ENCODE data around the gene ZFP2.
"Not testable (repeated sequence)": the region's sequence is repeated elsewhere in the genome, so short reads cannot be mapped to it uniquely, and the experiment has no call there.

Gene ZFP2

GRCh38 chr5:178872302-178872701 is 23.4 kb upstream of the ZFP2 start:
- no peak overlapping the region for H3K4me3 ChIP-seq (ENCODE audit: low read depth, low read length)
- H3K36me3 ChIP-seq (ENCODE audit: insufficient read depth, low read length) = peaks cover 84% of the 10 kb centered on the region
- H3K79me2 ChIP-seq (ENCODE audit: control insufficient read depth, insufficient read depth, low read length, unreplicated experiment) = peaks cover 4% of the 10 kb centered on the region
- no peaks in the 10 kb centered on the region for H3K27me3 ChIP-seq (ENCODE audit: insufficient read depth, low read length)
- H2AFZ ChIP-seq (ENCODE audit: low read length, unreplicated experiment) = no peak overlapping the region
- H3K27ac ChIP-seq (ENCODE audit: low read depth, low read length) = no peak overlapping the region; the same call in 1 of the 2 replicates
- H3K4me1 ChIP-seq (ENCODE audit: control insufficient read depth, insufficient read depth, low read length, unreplicated experiment) = no peaks in the 10 kb centered on the region

GRCh38 chr5:178883115-178883694 is 12.5 kb upstream of the ZFP2 start:
- peaks cover 89% of the 10 kb centered on the region for H3K36me3 ChIP-seq (ENCODE audit: insufficient read depth, low read length)
- not testable (repeated sequence) for H3K27ac ChIP-seq (ENCODE audit: low read depth, low read length); H2AFZ ChIP-seq (ENCODE audit: low read length, unreplicated experiment); H3K27me3 ChIP-seq (ENCODE audit: insufficient read depth, low read length); H3K4me3 ChIP-seq (ENCODE audit: low read depth, low read length); H3K4me1 ChIP-seq (ENCODE audit: control insufficient read depth, insufficient read depth, low read length, unreplicated experiment); H3K79me2 ChIP-seq (ENCODE audit: control insufficient read depth, insufficient read depth, low read length, unreplicated experiment)

DNA sequence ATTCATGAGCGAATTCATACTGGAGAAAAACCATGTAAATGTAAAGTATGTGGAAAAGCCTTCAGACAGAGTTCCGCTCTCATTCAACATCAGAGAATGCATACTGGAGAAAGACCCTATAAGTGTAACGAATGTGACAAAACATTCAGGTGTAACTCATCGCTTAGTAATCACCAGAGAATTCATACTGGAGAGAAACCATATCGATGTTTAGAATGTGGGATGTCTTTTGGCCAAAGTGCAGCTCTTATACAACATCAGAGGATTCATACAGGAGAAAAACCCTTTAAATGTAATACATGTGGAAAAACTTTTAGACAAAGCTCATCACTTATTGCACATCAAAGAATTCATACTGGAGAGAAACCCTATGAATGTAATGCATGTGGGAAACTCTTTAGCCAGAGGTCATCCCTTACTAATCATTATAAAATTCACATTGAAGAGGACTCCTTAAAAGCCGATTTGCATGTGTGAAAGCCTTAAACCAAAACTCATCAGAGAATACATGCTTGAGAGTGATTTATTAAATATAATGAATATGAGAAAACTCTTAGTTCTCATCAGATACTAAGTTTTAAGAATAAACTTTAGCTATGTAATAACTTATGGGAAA is 11.8 kb upstream of the ZFP2 start:
- Histone ChIP-seq H3K27ac (ENCODE audit: low read depth, low read length) (no peak overlapping the region), H3K4me3 (ENCODE audit: low read depth, low read length) (no peak overlapping the region), H3K36me3 (ENCODE audit: insufficient read depth, low read length) (peaks cover 88% of the 10 kb centered on the region), H2AFZ (ENCODE audit: low read length, unreplicated experiment) (no peak overlapping the region), H3K4me1 (ENCODE audit: control insufficient read depth, insufficient read depth, low read length, unreplicated experiment) (no peaks in the 10 kb centered on the region), H3K79me2 (ENCODE audit: control insufficient read depth, insufficient read depth, low read length, unreplicated experiment) (no peaks in the 10 kb centered on the region), H3K27me3 (ENCODE audit: insufficient read depth, low read length) (no peaks in the 10 kb centered on the region)

GRCh38 chr5:178899289-178899688 is 3.6 kb downstream of the ZFP2 start:
- H3K27ac ChIP-seq (ENCODE audit: low read depth, low read length) = no peak overlapping the region
- H2AFZ ChIP-seq (ENCODE audit: low read length, unreplicated experiment) = no peak overlapping the region
- no peak overlapping the region for H3K4me3 ChIP-seq (ENCODE audit: low read depth, low read length)
- no peaks in the 10 kb centered on the region for H3K27me3 ChIP-seq (ENCODE audit: insufficient read depth, low read length)
- H3K36me3 ChIP-seq (ENCODE audit: insufficient read depth, low read length) = no peaks in the 10 kb centered on the region
- H3K4me1 ChIP-seq (ENCODE audit: control insufficient read depth, insufficient read depth, low read length, unreplicated experiment) = no peaks in the 10 kb centered on the region
- no peaks in the 10 kb centered on the region for H3K79me2 ChIP-seq (ENCODE audit: control insufficient read depth, insufficient read depth, low read length, unreplicated experiment)

DNA sequence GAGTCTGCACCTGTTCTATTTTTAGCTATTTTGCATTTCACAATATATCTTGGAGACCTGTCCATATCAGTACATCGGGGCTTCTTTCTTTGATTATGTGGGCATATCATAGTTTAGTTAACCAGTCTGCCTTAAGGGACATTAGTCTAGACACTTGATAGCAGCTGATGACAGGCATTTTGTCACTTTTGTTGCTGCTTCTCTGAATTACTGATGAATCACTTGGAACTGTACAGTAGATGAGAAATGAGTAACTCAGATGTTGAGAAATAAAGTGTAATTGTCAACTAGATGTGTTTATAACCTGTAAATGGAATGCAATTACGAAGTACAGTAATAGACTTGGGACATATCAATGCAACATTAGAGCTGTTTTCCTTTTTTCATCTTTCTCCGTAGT is 7.1 kb downstream of the ZFP2 start:
- no peaks in the 10 kb centered on the region for H3K27me3 ChIP-seq (ENCODE audit: insufficient read depth, low read length)
- no peak overlapping the region for H3K4me3 ChIP-seq (ENCODE audit: low read depth, low read length)
- no peaks in the 10 kb centered on the region for H3K36me3 ChIP-seq (ENCODE audit: insufficient read depth, low read length)

DNA sequence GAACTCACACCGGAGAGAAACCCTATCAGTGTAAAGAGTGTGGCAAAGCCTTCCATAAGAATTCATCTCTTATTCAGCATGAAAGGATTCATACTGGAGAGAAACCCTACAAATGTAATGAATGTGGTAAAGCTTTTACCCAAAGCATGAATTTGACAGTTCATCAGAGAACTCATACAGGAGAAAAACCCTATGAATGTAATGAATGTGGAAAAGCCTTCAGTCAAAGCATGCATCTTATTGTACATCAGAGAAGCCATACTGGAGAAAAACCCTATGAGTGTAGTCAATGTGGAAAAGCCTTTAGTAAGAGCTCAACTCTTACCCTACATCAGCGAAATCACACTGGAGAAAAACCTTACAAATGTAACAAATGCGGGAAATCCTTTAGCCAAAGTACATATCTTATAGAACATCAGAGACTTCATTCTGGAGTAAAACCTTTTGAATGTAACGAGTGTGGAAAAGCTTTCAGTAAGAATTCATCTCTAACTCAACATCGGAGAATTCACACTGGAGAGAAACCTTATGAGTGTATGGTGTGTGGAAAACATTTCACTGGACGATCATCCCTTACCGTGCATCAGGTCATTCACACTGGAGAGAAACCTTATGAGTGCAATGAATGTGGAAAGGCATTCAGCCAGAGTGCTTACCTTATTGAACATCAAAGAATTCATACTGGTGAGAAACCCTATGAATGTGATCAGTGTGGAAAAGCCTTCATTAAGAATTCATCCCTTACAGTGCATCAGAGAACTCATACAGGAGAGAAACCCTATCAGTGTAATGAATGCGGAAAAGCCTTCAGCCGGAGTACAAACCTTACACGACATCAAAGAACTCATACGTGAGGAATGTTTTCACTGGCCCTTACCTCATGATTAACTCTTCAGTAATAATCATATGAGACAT is 36.4 kb downstream of the ZFP2 start:
- Histone ChIP-seq H3K36me3 (ENCODE audit: insufficient read depth, low read length) (peaks cover 7% of the 10 kb centered on the region; the same call in 1 of the 2 replicates), H3K4me3 (ENCODE audit: low read depth, low read length) (no peak overlapping the region), H3K27ac (ENCODE audit: low read depth, low read length) (no peak overlapping the region), H3K79me2 (ENCODE audit: control insufficient read depth, insufficient read depth, low read length, unreplicated experiment) (no peaks in the 10 kb centered on the region), H3K27me3 (ENCODE audit: insufficient read depth, low read length) (no peaks in the 10 kb centered on the region), H3K4me1 (ENCODE audit: control insufficient read depth, insufficient read depth, low read length, unreplicated experiment) (no peaks in the 10 kb centered on the region), H2AFZ (ENCODE audit: low read length, unreplicated experiment) (no peak overlapping the region)

More for the DNA sequence above, 7.1 kb downstream of the ZFP2 start:
- Histone ChIP-seq H3K27ac (ENCODE audit: low read depth, low read length) (no peak overlapping the region), H3K4me1 (ENCODE audit: control insufficient read depth, insufficient read depth, low read length, unreplicated experiment) (no peaks in the 10 kb centered on the region), H2AFZ (ENCODE audit: low read length, unreplicated experiment) (no peak overlapping the region), H3K79me2 (ENCODE audit: control insufficient read depth, insufficient read depth, low read length, unreplicated experiment) (no peaks in the 10 kb centered on the region)

DNA sequence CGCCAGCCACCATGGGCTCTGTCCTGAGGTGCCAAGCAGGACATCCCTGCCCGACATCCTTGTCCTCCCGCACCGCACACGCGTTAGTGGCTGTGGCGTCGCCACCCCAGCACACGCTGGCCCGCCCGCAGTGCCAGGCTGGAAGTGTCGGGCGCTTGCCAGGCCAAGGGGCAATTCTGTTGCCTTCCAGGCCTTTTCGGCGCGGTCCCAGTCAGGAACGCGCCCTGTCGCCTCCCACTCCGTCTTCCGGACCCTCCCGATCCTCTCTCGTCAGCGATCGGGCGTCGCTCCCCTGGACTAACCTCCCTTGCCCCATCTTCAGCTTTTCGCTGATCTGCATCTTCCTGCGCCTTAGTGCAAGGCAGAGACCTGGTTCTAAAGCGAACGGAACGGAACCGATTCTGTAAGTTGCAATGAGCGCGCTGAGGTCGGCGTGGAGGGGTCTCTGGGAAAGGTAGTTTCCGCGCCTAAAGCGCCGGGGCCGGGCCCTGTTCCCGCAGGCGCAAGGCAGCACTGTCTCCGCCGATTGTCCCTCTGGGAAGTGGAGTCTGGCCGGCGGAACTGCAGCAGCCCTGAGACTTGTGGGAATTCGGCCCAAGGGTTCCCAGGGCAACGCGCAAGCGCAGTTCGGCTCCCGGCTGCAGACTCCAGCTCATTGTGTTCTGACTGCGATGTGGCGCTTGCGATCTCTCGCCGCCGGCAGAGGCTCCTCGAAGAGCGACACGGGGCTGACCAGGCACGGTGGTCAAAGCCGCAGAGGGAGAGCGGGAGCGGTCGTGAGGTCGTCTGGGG is 45.1 kb downstream of the ZFP2 start, which contains the start of gene ZNF454:
Gene ZNF454, plus strand, starts transcription at position 630 of the 792 bp plus-strand sequence. CDS start 1,594 bp downstream, outside the sequence.
- Histone ChIP-seq H3K27ac (ENCODE audit: low read depth, low read length) (peak within 1 kb of the TSS; percentile 65), H3K4me1 (ENCODE audit: control insufficient read depth, insufficient read depth, low read length, unreplicated experiment) (no peaks in the 10 kb centered on the region), H3K4me3 (ENCODE audit: low read depth, low read length) (peak within 1 kb of the TSS; percentile 90), H3K79me2 (ENCODE audit: control insufficient read depth, insufficient read depth, low read length, unreplicated experiment) (peaks cover 11% of the 10 kb centered on the region), H3K27me3 (ENCODE audit: insufficient read depth, low read length) (no peaks in the 10 kb centered on the region), H2AFZ (ENCODE audit: low read length, unreplicated experiment) (peak within 1 kb of the TSS; percentile 88), H3K36me3 (ENCODE audit: insufficient read depth, low read length) (peaks cover 34% of the 10 kb centered on the region)

DNA sequence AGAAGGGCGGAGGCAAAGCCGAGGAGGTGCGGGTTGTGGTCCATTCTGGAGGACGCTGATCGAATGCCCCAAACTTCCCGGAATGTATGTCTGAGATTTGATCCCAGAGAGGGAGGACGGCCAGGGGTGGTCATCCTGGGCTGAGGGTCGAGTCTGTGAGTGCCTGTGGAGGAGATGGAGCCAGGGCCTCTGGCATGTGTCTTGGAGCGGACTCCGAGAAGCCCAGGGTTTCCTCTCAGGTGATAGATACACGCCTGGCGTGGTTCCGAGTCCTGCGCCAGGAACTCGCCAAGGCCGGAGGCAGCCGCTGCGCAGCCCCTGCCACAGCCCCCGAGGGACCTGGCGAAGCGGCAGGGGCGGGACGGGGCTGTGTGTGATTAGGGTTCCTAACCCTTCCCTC is 45.6 kb downstream of the ZFP2 start:
- peaks cover 37% of the 10 kb centered on the region for H3K36me3 ChIP-seq (ENCODE audit: insufficient read depth, low read length)
- H3K79me2 ChIP-seq (ENCODE audit: control insufficient read depth, insufficient read depth, low read length, unreplicated experiment) = peaks cover 11% of the 10 kb centered on the region
- peak overlapping the region; percentile 90 for H3K4me3 ChIP-seq (ENCODE audit: low read depth, low read length)
- H3K4me1 ChIP-seq (ENCODE audit: control insufficient read depth, insufficient read depth, low read length, unreplicated experiment) = no peaks in the 10 kb centered on the region
- H3K27me3 ChIP-seq (ENCODE audit: insufficient read depth, low read length) = no peaks in the 10 kb centered on the region
- H2AFZ ChIP-seq (ENCODE audit: low read length, unreplicated experiment) = peak overlapping the region; percentile 88
- no peak overlapping the region for H3K27ac ChIP-seq (ENCODE audit: low read depth, low read length)

DNA sequence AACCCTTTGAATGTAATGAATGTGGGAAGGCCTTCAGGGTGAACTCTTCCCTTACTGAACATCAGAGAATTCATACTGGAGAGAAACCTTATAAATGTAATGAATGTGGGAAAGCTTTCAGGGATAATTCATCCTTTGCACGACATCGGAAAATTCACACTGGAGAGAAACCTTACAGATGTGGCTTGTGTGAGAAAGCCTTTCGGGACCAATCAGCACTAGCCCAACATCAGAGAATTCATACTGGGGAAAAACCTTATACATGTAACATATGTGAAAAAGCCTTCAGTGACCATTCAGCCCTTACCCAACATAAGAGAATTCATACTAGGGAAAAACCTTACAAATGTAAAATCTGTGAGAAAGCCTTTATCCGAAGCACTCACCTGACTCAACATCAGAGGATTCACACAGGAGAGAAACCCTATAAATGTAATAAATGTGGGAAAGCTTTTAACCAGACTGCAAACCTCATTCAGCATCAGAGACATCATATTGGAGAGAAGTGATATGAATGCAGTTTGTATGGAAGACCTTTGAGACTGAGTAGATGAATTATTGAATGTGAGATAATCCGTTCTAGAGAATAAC is 69.8 kb downstream of the ZFP2 start:
- no peak overlapping the region for H3K27ac ChIP-seq (ENCODE audit: low read depth, low read length)
- H3K79me2 ChIP-seq (ENCODE audit: control insufficient read depth, insufficient read depth, low read length, unreplicated experiment) = no peaks in the 10 kb centered on the region
- H3K27me3 ChIP-seq (ENCODE audit: insufficient read depth, low read length) = no peaks in the 10 kb centered on the region
- H3K4me3 ChIP-seq (ENCODE audit: low read depth, low read length) = no peak overlapping the region
- no peaks in the 10 kb centered on the region for H3K4me1 ChIP-seq (ENCODE audit: control insufficient read depth, insufficient read depth, low read length, unreplicated experiment)
- no peak overlapping the region for H2AFZ ChIP-seq (ENCODE audit: low read length, unreplicated experiment)
- H3K36me3 ChIP-seq (ENCODE audit: insufficient read depth, low read length) = peaks cover 42% of the 10 kb centered on the region

DNA sequence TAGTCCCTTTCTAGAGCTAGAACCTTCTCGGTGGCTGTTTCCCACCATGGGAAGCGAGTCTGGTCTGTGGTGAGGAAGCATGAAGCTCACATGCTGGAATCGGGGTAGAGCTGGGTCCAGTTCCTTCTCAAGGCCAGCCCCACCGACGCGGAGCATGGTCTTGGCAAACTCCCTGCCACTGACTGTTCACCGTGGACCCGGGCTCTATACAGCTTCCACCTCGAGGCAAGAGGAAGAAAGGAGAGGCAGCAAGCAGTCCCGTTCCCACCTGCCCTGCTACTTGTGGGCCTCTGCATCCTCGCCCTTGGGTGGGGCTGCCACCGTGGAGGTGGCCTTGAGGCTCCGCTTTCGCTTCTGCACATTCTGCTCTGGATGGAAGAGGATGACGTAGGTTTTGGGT is 85.7 kb downstream of the ZFP2 start:
- Histone ChIP-seq H3K4me3 (ENCODE audit: low read depth, low read length) (no peak overlapping the region), H3K36me3 (ENCODE audit: insufficient read depth, low read length) (peaks cover 8% of the 10 kb centered on the region), H3K79me2 (ENCODE audit: control insufficient read depth, insufficient read depth, low read length, unreplicated experiment) (no peaks in the 10 kb centered on the region), H2AFZ (ENCODE audit: low read length, unreplicated experiment) (no peak overlapping the region), H3K27ac (ENCODE audit: low read depth, low read length) (no peak overlapping the region), H3K4me1 (ENCODE audit: control insufficient read depth, insufficient read depth, low read length, unreplicated experiment) (no peaks in the 10 kb centered on the region), H3K27me3 (ENCODE audit: insufficient read depth, low read length) (no peaks in the 10 kb centered on the region)

All from ACC112 (cell line).